Mammary epithelial cell (primary cell): Measurements from ENCODE around the gene FAM210B.

Experiments used
- EZH2 ChIP-seq: IDR thresholded peaks from 2 replicates; pipeline ENCODE4 v1.6.1; 2012; ENCODE audit warnings: low read length, inconsistent platforms, borderline replicate concordance
- TF ChIP-seq, protein P1 (sequence below), 2 donors: IDR thresholded peaks in 1 of 2; conservative IDR thresholded peaks in 1 of 2; 2 replicates each; pipeline ENCODE4 v1.5.1; 2011 to 2012; ENCODE audit warnings: inconsistent platforms in 2 of 2, low read length in 2 of 2, mild to moderate bottlenecking in 2 of 2, control low read depth in 1 of 2, low read depth in 1 of 2; ENCODE audit not compliant: insufficient read depth in 1 of 2; ENCODE audit errors: extremely low read depth in 1 of 2

DNA sequence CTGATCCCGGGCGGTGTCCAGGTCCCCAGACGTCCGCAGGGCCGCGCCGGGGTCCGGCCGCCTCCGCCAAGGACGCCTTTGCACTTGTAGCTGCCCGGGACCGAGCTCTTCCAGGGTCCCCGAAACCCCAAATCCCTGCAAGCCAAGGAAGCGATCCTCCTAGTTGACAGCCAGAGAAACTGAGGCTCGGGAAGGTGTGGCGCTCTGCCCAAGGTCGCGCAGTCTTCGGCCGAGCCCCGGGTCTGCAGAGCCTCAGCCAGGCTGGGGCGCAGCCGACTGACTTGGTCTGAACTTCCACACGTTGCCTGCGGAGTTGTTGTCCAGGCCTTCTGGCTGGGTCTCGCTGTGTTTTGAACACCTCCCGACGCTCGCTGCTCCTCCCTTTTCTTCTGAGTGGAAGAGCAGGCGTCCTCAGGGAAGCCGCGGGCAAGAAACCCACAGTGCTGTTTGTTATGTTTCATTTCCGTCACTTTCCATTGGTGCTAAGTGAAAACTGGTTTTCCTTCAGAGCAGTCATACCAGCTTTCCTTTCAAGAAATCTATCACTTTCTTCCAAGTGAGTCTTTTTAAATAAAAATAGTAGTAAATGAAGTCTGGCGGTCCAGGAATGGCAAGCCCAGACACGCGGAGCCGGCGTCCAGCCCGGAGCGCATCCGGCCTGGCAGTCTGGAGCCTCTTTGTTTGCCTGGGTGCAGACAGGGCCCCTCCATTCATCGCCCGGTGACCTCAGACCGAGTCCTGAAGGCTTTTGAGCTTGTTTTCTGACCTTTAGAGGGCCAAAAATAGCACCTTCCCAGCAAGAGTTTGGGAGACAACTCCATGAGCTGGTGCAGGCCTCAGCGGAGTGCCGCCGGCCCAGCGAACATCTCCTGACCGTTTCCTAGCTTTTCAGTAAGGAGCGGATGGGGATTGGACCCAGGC lies 698 bp downstream of the FAM210B start:
- TF ChIP-seq, protein P1, sequence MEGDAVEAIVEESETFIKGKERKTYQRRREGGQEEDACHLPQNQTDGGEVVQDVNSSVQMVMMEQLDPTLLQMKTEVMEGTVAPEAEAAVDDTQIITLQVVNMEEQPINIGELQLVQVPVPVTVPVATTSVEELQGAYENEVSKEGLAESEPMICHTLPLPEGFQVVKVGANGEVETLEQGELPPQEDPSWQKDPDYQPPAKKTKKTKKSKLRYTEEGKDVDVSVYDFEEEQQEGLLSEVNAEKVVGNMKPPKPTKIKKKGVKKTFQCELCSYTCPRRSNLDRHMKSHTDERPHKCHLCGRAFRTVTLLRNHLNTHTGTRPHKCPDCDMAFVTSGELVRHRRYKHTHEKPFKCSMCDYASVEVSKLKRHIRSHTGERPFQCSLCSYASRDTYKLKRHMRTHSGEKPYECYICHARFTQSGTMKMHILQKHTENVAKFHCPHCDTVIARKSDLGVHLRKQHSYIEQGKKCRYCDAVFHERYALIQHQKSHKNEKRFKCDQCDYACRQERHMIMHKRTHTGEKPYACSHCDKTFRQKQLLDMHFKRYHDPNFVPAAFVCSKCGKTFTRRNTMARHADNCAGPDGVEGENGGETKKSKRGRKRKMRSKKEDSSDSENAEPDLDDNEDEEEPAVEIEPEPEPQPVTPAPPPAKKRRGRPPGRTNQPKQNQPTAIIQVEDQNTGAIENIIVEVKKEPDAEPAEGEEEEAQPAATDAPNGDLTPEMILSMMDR (conservative IDR thresholded peaks at IDR 0.05 in 1 of 2, IDR thresholded peaks at IDR 0.05 in 1 of 2; ENCODE audit: extremely low read depth in 1 of 2, insufficient read depth in 1 of 2, low read depth in 1 of 2, low read length in 2 of 2): no peak
- no peak for TF ChIP-seq EZH2
